A673 (cell line): ENCODE data around the gene POLR3C. TPM values are rescaled to one million over a fixed set of nuclear protein-coding genes. Genes with fewer than 3 reads are reported as not detected.

Experiments
- BruUV-seq: library from RNA; stranded (reverse); fragments of 400-500 nt; replicated peaks from 2 replicates; lab custom pipeline; 2021; lab: Mats Ljungman, UMichigan
- CTCF ChIA-PET: fragments of 300-600 bp; sonication (Branson Sonifier 250); formaldehyde crosslinking; loops from one replicate; lab custom pipeline; 2022; ENCODE audit warnings: antibody characterized with exemption; lab: Charles Lee
- POLR2A ChIA-PET: fragments of 300-600 bp; sonication (Branson Sonifier 250); formaldehyde crosslinking; loops from one replicate; lab custom pipeline; 2022; ENCODE audit warnings: antibody characterized with exemption; ENCODE audit not compliant: low non-redundant PET; lab: Charles Lee
- DNase-seq: peaks from one replicate; pipeline ENCODE4 v3.0.0-alpha.2; 2015; ENCODE audit warnings: low spot score
- H3K27ac ChIP-seq: fragments of 200-600 bp; sonication (generic); 2 replicates; pipeline ENCODE4 v1.5.1; 2016; ENCODE audit warnings: mixed run types, low read depth, mild to moderate bottlenecking, mixed read lengths, antibody characterized with exemption, low read length; ENCODE audit not compliant: poor library complexity, severe bottlenecking
- H3K27me3 ChIP-seq: fragments of 200-600 bp; sonication (generic); replicated peaks from 2 replicates; pipeline ENCODE4 v1.6.1; 2017; ENCODE audit warnings: mixed run types, low read depth, mild to moderate bottlenecking, mixed read lengths, antibody characterized with exemption, low read length; ENCODE audit not compliant: insufficient read depth, poor library complexity
- H3K36me3 ChIP-seq: fragments of 200-600 bp; sonication (generic); 2 replicates; pipeline ENCODE4 v1.6.1; 2016; ENCODE audit warnings: mixed run types, mild to moderate bottlenecking, mixed read lengths, antibody characterized with exemption, low read length; ENCODE audit not compliant: insufficient read depth, poor library complexity, severe bottlenecking
- H3K4me1 ChIP-seq: fragments of 200-600 bp; sonication (generic); 2 replicates; pipeline ENCODE4 v1.6.1; 2017; ENCODE audit warnings: mixed run types, mild to moderate bottlenecking, mixed read lengths, antibody characterized with exemption, low read length; ENCODE audit not compliant: insufficient read depth, poor library complexity, severe bottlenecking
- H3K4me3 ChIP-seq: fragments of 200-600 bp; sonication (generic); 2 replicates; pipeline ENCODE4 v1.5.1; 2016; ENCODE audit warnings: low read depth, mixed run types, mild to moderate bottlenecking, mixed read lengths, low read length; ENCODE audit not compliant: poor library complexity, severe bottlenecking
- H3K9me3 ChIP-seq: fragments of 200-600 bp; sonication (generic); 2 replicates; pipeline ENCODE4 v1.6.1; 2016; ENCODE audit warnings: mixed run types, low read depth, mild to moderate bottlenecking, mixed read lengths, antibody characterized with exemption, low read length; ENCODE audit not compliant: poor library complexity, severe bottlenecking
- EZH2 ChIP-seq: fragments of 200-600 bp; sonication (generic); IDR thresholded peaks from 2 replicates; pipeline ENCODE4 v1.6.1; 2017; ENCODE audit warnings: borderline replicate concordance, low read depth, mild to moderate bottlenecking, mixed read lengths, antibody characterized with exemption, low read length; ENCODE audit not compliant: poor library complexity, severe bottlenecking
- intact Hi-C: fragments of 100-400 bp; cut with micrococcal nuclease; formaldehyde crosslinking; loops from one replicate; pipeline ENCODE4 v1.10.0; 2022; ENCODE audit not compliant: unreplicated experiment
- total RNA-seq: library from RNA; stranded (reverse); gene quantifications from 2 replicates; pipeline ENCODE4 v1.2.3, GENCODE V29; 2021
- TF ChIP-seq, protein P1 (sequence below): fragments of 300-800, 200-600 bp; sonication (generic); conservative IDR thresholded peaks from 2 replicates; pipeline ENCODE4 v1.5.1; 2017; ENCODE audit warnings: low read depth, mild to moderate bottlenecking, antibody characterized with exemption, low read length, moderate library complexity, mixed read lengths

Gene POLR3C
- total RNA-seq, 1 experiment from 2014 or later: 50.3 TPM

DNA sequence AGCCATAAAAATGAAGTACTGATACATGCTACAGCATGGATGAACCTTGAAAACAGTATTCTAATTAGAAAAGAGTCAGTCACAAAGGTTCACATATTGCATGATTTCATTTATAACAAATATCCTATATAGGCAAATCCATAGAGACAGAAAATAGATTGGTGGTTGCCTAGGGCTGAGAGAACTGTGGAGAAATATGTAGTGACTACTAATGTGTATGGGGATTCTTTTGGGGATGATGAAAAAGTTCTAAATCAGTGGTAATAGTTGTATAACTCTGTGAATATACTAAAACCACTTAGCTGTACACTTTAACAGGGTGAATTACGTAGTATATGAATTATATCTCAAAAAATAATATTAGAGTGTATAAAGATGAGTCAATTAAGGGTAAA, 45.9 kb upstream of the POLR3C start:
- no peak overlapping the region for H3K27ac ChIP-seq
- no TSS peak for BruUV-seq
- ChIA-PET CTCF (no interaction called here), POLR2A (no interaction called here)
- H3K9me3 ChIP-seq: no peaks in the 10 kb centered on the region
- no peaks in the 10 kb centered on the region for H3K36me3 ChIP-seq
- no peaks in the 10 kb centered on the region for H3K4me1 ChIP-seq
- H3K27me3 ChIP-seq: no peaks in the 10 kb centered on the region
- no peak overlapping the region for H3K4me3 ChIP-seq
- intact Hi-C loops: no loop called here
- DNase-seq: no peak
- TF ChIP-seq, protein P1, sequence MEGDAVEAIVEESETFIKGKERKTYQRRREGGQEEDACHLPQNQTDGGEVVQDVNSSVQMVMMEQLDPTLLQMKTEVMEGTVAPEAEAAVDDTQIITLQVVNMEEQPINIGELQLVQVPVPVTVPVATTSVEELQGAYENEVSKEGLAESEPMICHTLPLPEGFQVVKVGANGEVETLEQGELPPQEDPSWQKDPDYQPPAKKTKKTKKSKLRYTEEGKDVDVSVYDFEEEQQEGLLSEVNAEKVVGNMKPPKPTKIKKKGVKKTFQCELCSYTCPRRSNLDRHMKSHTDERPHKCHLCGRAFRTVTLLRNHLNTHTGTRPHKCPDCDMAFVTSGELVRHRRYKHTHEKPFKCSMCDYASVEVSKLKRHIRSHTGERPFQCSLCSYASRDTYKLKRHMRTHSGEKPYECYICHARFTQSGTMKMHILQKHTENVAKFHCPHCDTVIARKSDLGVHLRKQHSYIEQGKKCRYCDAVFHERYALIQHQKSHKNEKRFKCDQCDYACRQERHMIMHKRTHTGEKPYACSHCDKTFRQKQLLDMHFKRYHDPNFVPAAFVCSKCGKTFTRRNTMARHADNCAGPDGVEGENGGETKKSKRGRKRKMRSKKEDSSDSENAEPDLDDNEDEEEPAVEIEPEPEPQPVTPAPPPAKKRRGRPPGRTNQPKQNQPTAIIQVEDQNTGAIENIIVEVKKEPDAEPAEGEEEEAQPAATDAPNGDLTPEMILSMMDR: no peak
- no peak for TF ChIP-seq EZH2

DNA sequence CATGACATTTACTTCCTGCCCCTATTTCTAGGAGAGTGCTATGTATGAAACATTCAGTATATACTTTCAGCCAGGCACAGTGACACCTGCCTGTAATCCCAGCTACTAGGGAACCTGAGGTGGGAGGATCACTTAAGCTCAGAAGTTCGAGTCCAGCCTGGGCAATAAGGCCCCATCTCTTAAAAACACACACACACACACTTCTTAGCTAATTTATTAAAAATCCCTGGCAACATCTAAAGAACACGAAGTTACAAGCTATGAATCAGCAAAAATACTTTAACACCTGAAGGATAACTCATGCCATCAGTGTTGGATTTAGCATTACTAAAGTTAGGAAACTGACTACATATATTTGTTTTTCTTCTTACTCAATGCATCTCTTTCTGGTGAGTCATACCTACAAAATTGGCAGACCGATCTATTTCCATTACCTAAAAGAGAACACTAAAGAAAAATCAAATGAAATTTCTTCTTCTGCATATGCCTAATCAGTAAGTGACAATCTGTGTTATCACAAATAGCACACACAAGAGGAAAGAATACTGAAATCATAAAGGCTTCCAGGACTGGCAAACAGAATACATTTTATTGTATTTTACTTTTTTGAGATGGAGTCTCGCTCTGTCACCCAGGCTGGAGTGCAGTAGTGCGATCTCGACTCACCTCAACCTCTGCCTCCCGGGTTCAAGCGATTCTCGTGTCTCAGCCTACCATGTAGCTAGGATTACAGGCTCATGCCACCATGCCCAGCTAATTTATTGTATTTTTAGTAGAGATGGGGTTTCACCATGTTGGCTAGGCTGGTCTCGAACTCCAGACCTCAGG, 41.5 kb upstream of the POLR3C start:
- Histone ChIP-seq H3K27ac (no peak overlapping the region), H3K9me3 (no peaks in the 10 kb centered on the region), H3K36me3 (no peaks in the 10 kb centered on the region), H3K4me1 (no peaks in the 10 kb centered on the region), H3K4me3 (no peak overlapping the region), H3K27me3 (no peaks in the 10 kb centered on the region)
- BruUV-seq: no TSS peak
- intact Hi-C loops: no loop called here
- no peak for TF ChIP-seq EZH2
- TF ChIP-seq, protein P1: no peak
- DNase-seq: no peak
- ChIA-PET CTCF (no interaction called here), POLR2A (no interaction called here)

DNA sequence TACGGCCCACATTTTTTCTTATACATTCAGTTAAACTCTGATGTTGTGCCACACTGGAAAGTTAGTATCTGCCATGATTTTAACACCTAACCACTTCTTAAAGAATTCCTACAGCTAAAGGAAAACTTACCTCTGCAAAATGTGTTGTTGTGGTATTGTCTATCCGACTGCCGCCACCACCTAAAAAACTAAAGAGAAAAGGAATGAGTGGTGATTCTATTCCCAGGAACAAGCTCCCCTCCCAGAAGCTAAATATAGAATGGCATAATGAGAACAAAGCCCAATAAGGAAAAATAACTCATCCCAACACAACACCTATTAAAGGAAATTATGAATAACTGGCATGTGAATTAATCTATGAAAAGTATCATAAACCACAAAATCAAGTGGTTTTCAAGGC, 39.6 kb upstream of the POLR3C start:
- TF ChIP-seq EZH2: no peak
- TF ChIP-seq, protein P1: no peak
- DNase-seq: no peak
- ChIA-PET POLR2A (no interaction called here), CTCF (no interaction called here)
- H3K4me3 ChIP-seq: no peak overlapping the region
- H3K4me1 ChIP-seq: no peaks in the 10 kb centered on the region
- BruUV-seq: no TSS peak
- H3K27me3 ChIP-seq: no peaks in the 10 kb centered on the region
- H3K9me3 ChIP-seq: no peaks in the 10 kb centered on the region
- H3K27ac ChIP-seq: no peak overlapping the region
- H3K36me3 ChIP-seq: no peaks in the 10 kb centered on the region
- intact Hi-C loops: no loop called here
